Thyroid gland (tissue), 4 donors: Measurements from ENCODE around the gene CMTM8. TPM values are rescaled to one million over a fixed set of nuclear protein-coding genes. Genes with fewer than 3 reads are reported as not detected.

ENCODE experiments used
- DNase-seq, 2 donors: peaks; one replicate each; pipeline ENCODE4 v3.0.0-alpha.2; 2019
- H3K27ac ChIP-seq, 3 donors: fragments of 200-600 bp; sonication (generic); 1 replicate in 2 of 3; 2 replicates in 1 of 3; pipeline ENCODE4 v1.5.1; 2016 to 2019; ENCODE audit warnings: mild to moderate bottlenecking in 1 of 3, moderate library complexity in 1 of 3
- H3K27me3 ChIP-seq: fragments of 200-600 bp; sonication (generic); one replicate; pipeline ENCODE4 v1.5.1; 2019
- H3K36me3 ChIP-seq, 2 donors: fragments of 200-600 bp; sonication (generic); one replicate each; pipeline ENCODE4 v1.5.1; 2016 to 2019
- H3K4me1 ChIP-seq, 2 donors: fragments of 200-600 bp; sonication (generic); one replicate each; pipeline ENCODE4 v1.5.1; 2017 to 2019
- H3K4me3 ChIP-seq, 3 donors: fragments of 200-600 bp; sonication (generic); replicated peaks in 1 of 3; 1 replicate in 2 of 3; 2 replicates in 1 of 3; pipeline ENCODE4 v1.5.1; 2016; ENCODE audit warnings: mild to moderate bottlenecking in 1 of 3
- H3K9me3 ChIP-seq: fragments of 200-600 bp; sonication (generic); one replicate; pipeline ENCODE4 v1.5.1; 2017
- POLR2A ChIP-seq, 2 donors: fragments of 450-650 bp; IDR thresholded peaks; one replicate each; pipeline ENCODE4 v1.6.1; 2017; ENCODE audit warnings: antibody characterized with exemption in 2 of 2, mild to moderate bottlenecking in 2 of 2, moderate library complexity in 1 of 2
- WGBS, 2 donors: methylation state at CpG; one replicate each; pipeline ENCODE4 v1.1.5; 2017; 5-methylcytosine and 5-hydroxymethylcytosine counted together
- intact Hi-C: fragments of 100-400 bp; cut with DNase I; formaldehyde crosslinking; loops from one replicate; pipeline ENCODE4 v1.15.1; 2023
- total RNA-seq, 4 donors: library from RNA; depleted of rRNA; stranded (reverse); fragments of >200 nt; gene quantifications; one replicate each; pipeline ENCODE4 v1.2.3, GENCODE V29; 2016
- TF ChIP-seq, protein P1 (sequence below), 6 experiments: fragments of 200-600 bp in 3 of 6; fragments of 450-650 bp in 3 of 6; sonication (generic) in 3 of 6; IDR thresholded peaks; one replicate each; pipeline ENCODE4 v1.5.1; 2016 to 2019; ENCODE audit warnings: antibody characterized with exemption in 6 of 6, mild to moderate bottlenecking in 2 of 6, inconsistent platforms in 1 of 6, moderate library complexity in 1 of 6

The CMTM8 gene
- total RNA-seq, 4 donors from 2014 or later, result 6.6 to 17.3 (median 11.0) TPM

DNA sequence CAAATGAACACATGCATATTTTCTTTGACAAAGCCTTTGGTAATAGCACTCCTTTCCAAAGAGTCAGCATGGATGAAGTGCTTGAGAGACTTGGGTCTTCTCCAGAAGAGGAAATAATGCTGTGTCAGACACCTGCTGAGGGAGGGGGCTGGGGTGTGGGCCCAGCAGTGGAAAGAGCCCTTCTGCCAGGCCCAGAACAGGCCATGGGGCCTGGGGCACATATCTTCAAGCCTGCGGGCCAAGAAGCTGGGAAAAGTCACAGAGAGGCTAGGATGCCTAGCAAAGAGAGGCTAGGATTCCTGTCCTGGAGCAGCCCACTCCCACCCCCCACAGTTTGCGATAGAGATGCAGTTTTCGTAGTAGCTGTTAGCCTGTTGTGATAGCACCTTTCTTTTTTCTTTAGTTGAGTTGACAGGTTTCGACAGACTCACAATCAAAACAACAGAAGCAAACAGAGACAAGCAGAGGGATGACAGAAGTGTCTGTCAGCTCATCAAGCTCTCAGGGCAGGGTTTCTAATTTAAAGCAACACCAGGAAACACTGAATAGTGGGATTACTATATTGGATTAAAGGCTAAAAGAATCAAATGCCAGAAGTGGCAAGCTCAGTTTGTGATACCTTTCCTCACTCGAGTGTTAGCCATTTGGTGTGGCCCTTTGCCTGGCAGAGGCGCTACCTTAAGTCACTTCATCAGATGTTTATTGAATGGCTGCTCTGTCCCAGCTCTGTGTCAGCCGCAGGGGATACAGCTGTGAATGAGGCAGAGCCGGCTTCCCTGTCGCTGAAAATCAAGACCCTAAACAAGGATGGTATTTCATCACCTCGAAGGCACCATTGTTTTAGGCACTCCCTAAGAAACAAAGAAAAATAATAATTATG, 172.1 kb downstream of the CMTM8 start:
- Histone ChIP-seq H3K36me3 (no peaks in the 10 kb centered on the region), H3K4me1 (peaks cover 27 to 43% of the 10 kb centered on the region in 2 donors), H3K27ac (peak overlapping the region; percentile 69 to 83 (median 76)), H3K9me3 (no peaks in the 10 kb centered on the region), H3K4me3 (no peak overlapping the region), H3K27me3 (no peaks in the 10 kb centered on the region)
- TF ChIP-seq POLR2A (IDR thresholded peaks at IDR 0.05), result no peak
- TF ChIP-seq, protein P1, sequence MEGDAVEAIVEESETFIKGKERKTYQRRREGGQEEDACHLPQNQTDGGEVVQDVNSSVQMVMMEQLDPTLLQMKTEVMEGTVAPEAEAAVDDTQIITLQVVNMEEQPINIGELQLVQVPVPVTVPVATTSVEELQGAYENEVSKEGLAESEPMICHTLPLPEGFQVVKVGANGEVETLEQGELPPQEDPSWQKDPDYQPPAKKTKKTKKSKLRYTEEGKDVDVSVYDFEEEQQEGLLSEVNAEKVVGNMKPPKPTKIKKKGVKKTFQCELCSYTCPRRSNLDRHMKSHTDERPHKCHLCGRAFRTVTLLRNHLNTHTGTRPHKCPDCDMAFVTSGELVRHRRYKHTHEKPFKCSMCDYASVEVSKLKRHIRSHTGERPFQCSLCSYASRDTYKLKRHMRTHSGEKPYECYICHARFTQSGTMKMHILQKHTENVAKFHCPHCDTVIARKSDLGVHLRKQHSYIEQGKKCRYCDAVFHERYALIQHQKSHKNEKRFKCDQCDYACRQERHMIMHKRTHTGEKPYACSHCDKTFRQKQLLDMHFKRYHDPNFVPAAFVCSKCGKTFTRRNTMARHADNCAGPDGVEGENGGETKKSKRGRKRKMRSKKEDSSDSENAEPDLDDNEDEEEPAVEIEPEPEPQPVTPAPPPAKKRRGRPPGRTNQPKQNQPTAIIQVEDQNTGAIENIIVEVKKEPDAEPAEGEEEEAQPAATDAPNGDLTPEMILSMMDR (IDR thresholded peaks at IDR 0.05), result no peak
- 63 to 66% methylated on average over 10 of the region's 10 CpGs for WGBS, 2 donors
- DNase-seq, result peak; percentile 77 to 82
- intact Hi-C loops, result no loop called here

GRCh38 chr3:32411442-32411841, 173.0 kb downstream of the CMTM8 start:
- DNase-seq, result no peak
- intact Hi-C loops, result no loop called here
- TF ChIP-seq POLR2A (IDR thresholded peaks at IDR 0.05), result no peak
- TF ChIP-seq, protein P1 (IDR thresholded peaks at IDR 0.05), result no peak
- H3K4me3 ChIP-seq, result no peak overlapping the region
- peak overlapping the region; percentile 69 to 83 (median 76) for H3K27ac ChIP-seq
- no peaks in the 10 kb centered on the region for H3K36me3 ChIP-seq
- no peaks in the 10 kb centered on the region for H3K9me3 ChIP-seq
- peaks cover 27 to 43% of the 10 kb centered on the region in 2 donors for H3K4me1 ChIP-seq
- WGBS, 2 donors, result 95 to 96% methylated on average over 5 of the region's 5 CpGs
- no peaks in the 10 kb centered on the region for H3K27me3 ChIP-seq

GRCh38 chr3:32412887-32413286, 174.4 kb downstream of the CMTM8 start:
- DNase-seq, result no peak
- H3K4me1 ChIP-seq, result peaks cover 27 to 43% of the 10 kb centered on the region in 2 donors
- TF ChIP-seq, protein P1 (IDR thresholded peaks at IDR 0.05), result no peak
- no peak for TF ChIP-seq POLR2A (IDR thresholded peaks at IDR 0.05)
- no peak overlapping the region for H3K4me3 ChIP-seq
- no peaks in the 10 kb centered on the region for H3K9me3 ChIP-seq
- no peaks in the 10 kb centered on the region for H3K36me3 ChIP-seq
- no peaks in the 10 kb centered on the region for H3K27me3 ChIP-seq
- 96% methylated on average over 3 of the region's 3 CpGs for WGBS, 2 donors
- intact Hi-C loops, result no loop called here
- no peak overlapping the region for H3K27ac ChIP-seq

DNA sequence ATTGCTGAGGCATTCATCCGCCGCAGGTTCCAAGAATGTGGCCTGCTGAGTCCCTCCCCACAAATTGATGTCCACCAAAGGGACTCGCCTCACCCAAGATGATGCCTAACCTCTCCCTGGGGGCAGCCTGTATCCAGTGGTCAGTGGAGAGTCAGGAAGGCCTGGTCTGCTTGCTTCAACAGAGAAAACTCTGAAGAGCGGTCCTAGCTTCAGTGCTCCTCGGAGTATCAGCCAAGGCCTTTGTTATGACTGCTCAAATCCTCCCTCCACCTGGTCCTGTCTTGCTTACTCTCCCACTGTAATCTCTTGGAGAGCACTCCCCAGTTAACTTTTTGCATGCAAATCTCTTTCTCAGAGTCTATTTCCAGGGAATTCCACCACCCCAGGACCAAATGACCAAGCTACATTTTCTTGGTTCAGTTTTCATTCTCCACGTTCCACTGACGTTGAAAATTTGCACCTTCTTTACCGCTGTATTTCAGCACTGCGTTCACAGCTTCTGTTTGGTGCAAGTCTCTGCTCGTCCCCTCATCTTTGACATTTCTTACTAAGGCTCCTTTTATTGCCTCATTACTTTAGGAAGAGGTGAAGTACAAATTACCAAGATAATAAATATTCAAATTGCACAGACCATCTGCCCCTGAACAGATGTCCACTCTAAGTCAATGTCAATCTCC, 175.5 kb downstream of the CMTM8 start:
- Histone ChIP-seq H3K27ac (peak overlapping the region in 1 of 3 donors; percentile 42), H3K27me3 (no peaks in the 10 kb centered on the region), H3K9me3 (no peaks in the 10 kb centered on the region), H3K4me3 (no peak overlapping the region), H3K4me1 (peaks cover 27 to 43% of the 10 kb centered on the region in 2 donors), H3K36me3 (no peaks in the 10 kb centered on the region)
- no peak for DNase-seq
- no peak for TF ChIP-seq POLR2A (IDR thresholded peaks at IDR 0.05)
- TF ChIP-seq, protein P1 (IDR thresholded peaks at IDR 0.05), result no peak
- intact Hi-C loops, result no loop called here
- WGBS, 2 donors, result 85 to 91% methylated on average over 10 of the region's 10 CpGs
